H9 (cell line): ENCODE measurements around the gene CYP27C1. TPM values are rescaled to one million over a fixed set of nuclear protein-coding genes. Genes with fewer than 3 reads are reported as not detected.

Experiments
- DNase-seq: peaks from one replicate; pipeline ENCODE4 v3.0.0-alpha.2; 2017
- H2AFZ ChIP-seq: one replicate; pipeline ENCODE4 v1.6.1; 2013; ENCODE audit warnings: mild to moderate bottlenecking, low read length, control low read depth, moderate library complexity
- H2AK5ac ChIP-seq: 2 replicates; pipeline ENCODE4 v1.6.1; 2013; ENCODE audit warnings: low read length, control low read depth, mixed read lengths; ENCODE audit not compliant: insufficient read length
- H2BK120ac ChIP-seq: one replicate; pipeline ENCODE4 v1.6.1; 2013; ENCODE audit warnings: low read depth, mild to moderate bottlenecking, low read length, control low read depth, inconsistent platforms; ENCODE audit not compliant: poor library complexity, severe bottlenecking
- H2BK12ac ChIP-seq: 2 replicates; pipeline ENCODE4 v1.6.1; 2013; ENCODE audit warnings: low read length, control low read depth, mixed read lengths, low read depth; ENCODE audit not compliant: insufficient read length
- H2BK15ac ChIP-seq: 2 replicates; pipeline ENCODE4 v1.6.1; 2013; ENCODE audit warnings: low read depth, low read length, control low read depth
- H2BK20ac ChIP-seq: one replicate; pipeline ENCODE4 v1.6.1; 2013; ENCODE audit warnings: low read depth, mild to moderate bottlenecking, low read length, control low read depth, inconsistent platforms; ENCODE audit not compliant: poor library complexity, severe bottlenecking
- H2BK5ac ChIP-seq: 2 replicates; pipeline ENCODE4 v1.6.1; 2013; ENCODE audit warnings: low read length, control low read depth, mixed read lengths; ENCODE audit not compliant: insufficient read length
- H3K14ac ChIP-seq: 2 replicates; pipeline ENCODE4 v1.6.1; 2013; ENCODE audit warnings: low read length, control low read depth; ENCODE audit not compliant: insufficient read depth
- H3K18ac ChIP-seq: 2 replicates; pipeline ENCODE4 v1.6.1; 2013; ENCODE audit warnings: low read depth, mild to moderate bottlenecking, mixed read lengths, low read length, control low read depth; ENCODE audit not compliant: insufficient read length
- H3K23ac ChIP-seq: 2 replicates; pipeline ENCODE4 v1.6.1; 2013; ENCODE audit warnings: low read length, control low read depth, mixed read lengths, low read depth; ENCODE audit not compliant: insufficient read length
- H3K23me2 ChIP-seq: 2 replicates; pipeline ENCODE4 v1.6.1; 2013; ENCODE audit warnings: low read depth, mild to moderate bottlenecking, mixed read lengths, low read length, control low read depth; ENCODE audit not compliant: insufficient read length, poor library complexity, severe bottlenecking
- H3K27ac ChIP-seq: 2 replicates; pipeline ENCODE4 v1.5.1; 2013; ENCODE audit warnings: low read length, control low read depth, mixed read lengths, low read depth; ENCODE audit not compliant: insufficient read length
- H3K27me3 ChIP-seq: 2 replicates; pipeline ENCODE4 v1.6.1; 2013; ENCODE audit warnings: low read length, control low read depth, inconsistent platforms; ENCODE audit not compliant: insufficient read depth
- H3K4ac ChIP-seq: 2 replicates; pipeline ENCODE4 v1.6.1; 2013; ENCODE audit warnings: low read depth, mild to moderate bottlenecking, control low read depth, inconsistent platforms, low read length, moderate library complexity
- H3K4me1 ChIP-seq: 2 replicates; pipeline ENCODE4 v1.6.1; 2013; ENCODE audit warnings: low read length, control low read depth, inconsistent platforms; ENCODE audit not compliant: insufficient read depth
- H3K4me2 ChIP-seq: 2 replicates; pipeline ENCODE4 v1.6.1; 2013; ENCODE audit warnings: low read length, control low read depth, mixed read lengths; ENCODE audit not compliant: insufficient read length, insufficient read depth
- H3K56ac ChIP-seq: 2 replicates; pipeline ENCODE4 v1.6.1; 2013; ENCODE audit warnings: low read depth, mild to moderate bottlenecking, mixed read lengths, low read length, control low read depth; ENCODE audit not compliant: insufficient read length
- H3K79me1 ChIP-seq: 2 replicates; pipeline ENCODE4 v1.6.1; 2013; ENCODE audit warnings: low read depth, mild to moderate bottlenecking, moderate library complexity, low read length, control low read depth, inconsistent platforms; ENCODE audit not compliant: insufficient read depth, poor library complexity, severe bottlenecking
- H3K79me2 ChIP-seq: 2 replicates; pipeline ENCODE4 v1.6.1; 2013; ENCODE audit warnings: low read length, control low read depth, inconsistent platforms; ENCODE audit not compliant: insufficient read depth
- H3K9ac ChIP-seq: 2 replicates; pipeline ENCODE4 v1.6.1; 2013; ENCODE audit warnings: low read length, control low read depth, mixed read lengths; ENCODE audit not compliant: insufficient read length; ENCODE audit errors: extremely low read depth
- H3K9me3 ChIP-seq: one replicate; pipeline ENCODE4 v1.6.1; 2013; ENCODE audit warnings: low read depth, low read length, inconsistent platforms; ENCODE audit not compliant: control insufficient read depth
- H3T11ph ChIP-seq: one replicate; pipeline ENCODE4 v1.6.1; 2013; ENCODE audit warnings: mild to moderate bottlenecking, low read length, control low read depth, inconsistent platforms
- H4K20me1 ChIP-seq: one replicate; pipeline ENCODE4 v1.6.1; 2013; ENCODE audit not compliant: control insufficient read depth, insufficient read length, insufficient read depth
- H4K5ac ChIP-seq: 2 replicates; pipeline ENCODE4 v1.6.1; 2013; ENCODE audit warnings: low read depth, mild to moderate bottlenecking, mixed read lengths, low read length, control low read depth; ENCODE audit not compliant: insufficient read length
- H4K8ac ChIP-seq: replicated peaks from 2 replicates; pipeline ENCODE4 v1.6.1; 2013; ENCODE audit warnings: low read length, control low read depth, mixed read lengths, low read depth; ENCODE audit not compliant: insufficient read length
- H4K91ac ChIP-seq: 2 replicates; pipeline ENCODE4 v1.6.1; 2013; ENCODE audit warnings: low read depth, mild to moderate bottlenecking, moderate library complexity, mixed read lengths, low read length, control low read depth; ENCODE audit not compliant: insufficient read length
- H3K27ac Mint-ChIP-seq, 3 experiments: 2 replicates in 2 of 3; 3 replicates in 1 of 3; pipeline ENCODE4 v1.8.0; 2020 to 2021; ENCODE audit warnings: mixed read lengths in 3 of 3, mild to moderate bottlenecking in 1 of 3, moderate library complexity in 1 of 3
- H3K27me3 Mint-ChIP-seq: 2 replicates; pipeline ENCODE4 v1.8.0; 2021; ENCODE audit warnings: low read depth, mild to moderate bottlenecking, moderate library complexity, mixed read lengths
- H3K36me3 Mint-ChIP-seq, 3 experiments: 2 replicates in 2 of 3; 3 replicates in 1 of 3; pipeline ENCODE4 v1.8.0; 2020 to 2021; ENCODE audit warnings: low read depth in 3 of 3, mixed read lengths in 3 of 3; ENCODE audit not compliant: insufficient read depth in 1 of 3
- H3K4me1 Mint-ChIP-seq, 2 experiments: 2 replicates each; pipeline ENCODE4 v1.8.0; 2020; ENCODE audit warnings: mixed read lengths in 2 of 2
- H3K4me3 Mint-ChIP-seq, 2 experiments: 2 replicates in 1 of 2; 3 replicates in 1 of 2; pipeline ENCODE4 v1.8.0; 2020 to 2021; ENCODE audit warnings: mild to moderate bottlenecking in 2 of 2, mixed read lengths in 2 of 2, moderate library complexity in 1 of 2
- H3K9me3 Mint-ChIP-seq, 2 experiments: 2 replicates in 1 of 2; 3 replicates in 1 of 2; pipeline ENCODE4 v1.8.0; 2020; ENCODE audit warnings: mild to moderate bottlenecking in 2 of 2, mixed read lengths in 2 of 2, moderate library complexity in 1 of 2
- CTCF ChIP-seq: fragments of 200-600 bp; sonication (generic); conservative IDR thresholded peaks from 3 replicates; pipeline ENCODE4 v1.8.0; 2021; ENCODE audit warnings: antibody characterized with exemption, mild to moderate bottlenecking
- whole genome bisulfite sequencing: extraction: QIAGEN DNeasy Blood & Tissue Kit; methylation state at CpG from one replicate; pipeline ENCODE4 v1.1.7; 2013; ENCODE audit warnings: missing lambda C conversion rate, low lambda C conversion rate, mixed read lengths; ENCODE audit not compliant: insufficient read length; ENCODE audit errors: extremely low coverage; 5-methylcytosine and 5-hydroxymethylcytosine counted together
- total RNA-seq: library from RNA; stranded (reverse); gene quantifications from 2 replicates; pipeline ENCODE4 v1.2.1, GENCODE V29; 2021

Gene CYP27C1
- total RNA-seq, 1 experiment from 2014 or later, result 2.3 TPM

DNA sequence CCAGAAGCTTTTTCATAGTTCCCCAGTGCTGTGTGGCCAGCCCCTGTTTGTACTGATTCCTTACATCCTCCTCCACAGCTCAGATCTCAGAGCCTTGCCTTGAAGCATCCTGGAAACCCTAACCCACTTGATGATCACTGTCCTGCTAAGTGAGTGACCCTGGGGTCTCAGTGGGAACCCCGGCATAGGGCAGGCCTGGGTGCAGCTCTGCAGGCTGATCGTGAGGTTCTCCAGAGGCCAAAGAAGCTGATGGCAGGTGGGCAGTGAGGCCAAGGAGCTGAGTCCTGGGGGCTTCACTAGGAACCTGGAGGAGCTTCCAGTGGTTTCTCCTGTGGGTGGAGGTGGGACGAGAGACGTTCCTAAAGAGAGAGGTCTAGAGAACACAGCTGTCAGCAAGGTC lies 65.7 kb downstream of the CYP27C1 start:
- H3K36me3 Mint-ChIP-seq, result peaks cover 2 to 4% (median 4%) of the 10 kb centered on the region in 3 experiments; a peak in 5 of 7 replicates
- H3K4me2 ChIP-seq, result no peak overlapping the region
- H3K56ac ChIP-seq, result no peak overlapping the region
- H3K23ac ChIP-seq, result no peak overlapping the region
- H3K23me2 ChIP-seq, result no peaks in the 10 kb centered on the region
- no peaks in the 10 kb centered on the region for H3K79me1 ChIP-seq
- H4K5ac ChIP-seq, result no peak overlapping the region
- no peak for DNase-seq
- no peaks in the 10 kb centered on the region; the same call in 1 of the 2 replicates for H3K4me1 ChIP-seq
- no peak overlapping the region for H2BK20ac ChIP-seq
- H4K8ac ChIP-seq, result no peak overlapping the region
- WGBS, result no CpG with 5 or more reads among the region's 4 CpGs
- H3K4me3 Mint-ChIP-seq, result no peak overlapping the region
- no peak overlapping the region for H2BK120ac ChIP-seq
- H3K4me1 Mint-ChIP-seq, result peaks cover 16 to 17% of the 10 kb centered on the region in 2 experiments
- H2BK15ac ChIP-seq, result no peak overlapping the region
- no peaks in the 10 kb centered on the region for H3K9me3 ChIP-seq
- no peak overlapping the region for H3K27ac ChIP-seq
- no peaks in the 10 kb centered on the region for H4K20me1 ChIP-seq
- no peak overlapping the region for H3K9ac ChIP-seq
- no peak overlapping the region for H2BK12ac ChIP-seq
- H3K4ac ChIP-seq, result no peak overlapping the region
- no peaks in the 10 kb centered on the region for H3K79me2 ChIP-seq
- H3T11ph ChIP-seq, result no peak overlapping the region
- no peak overlapping the region for H2BK5ac ChIP-seq
- H3K18ac ChIP-seq, result no peak overlapping the region
- no peak overlapping the region for H2AK5ac ChIP-seq
- H3K9me3 Mint-ChIP-seq, result peaks cover 19 to 21% of the 10 kb centered on the region in 2 experiments
- H3K27me3 Mint-ChIP-seq, result no peaks in the 10 kb centered on the region; the same call in 1 of the 2 replicates
- H3K14ac ChIP-seq, result no peak overlapping the region
- no peak for TF ChIP-seq CTCF
- H3K27ac Mint-ChIP-seq, result no peak overlapping the region; a peak in 1 of 7 replicates
- H2AFZ ChIP-seq, result no peak overlapping the region
- no peak overlapping the region for H4K91ac ChIP-seq
- H3K27me3 ChIP-seq, result no peaks in the 10 kb centered on the region
